GM10847 (cell line): Measurements from ENCODE around the gene SLC6A19.

Experiments used
- POLR2A ChIP-seq: IDR thresholded peaks from 2 replicates; pipeline ENCODE4 v1.6.1; 2011; ENCODE audit not compliant: insufficient read length; ENCODE audit errors: extremely low read depth

The SLC6A19 gene

DNA sequence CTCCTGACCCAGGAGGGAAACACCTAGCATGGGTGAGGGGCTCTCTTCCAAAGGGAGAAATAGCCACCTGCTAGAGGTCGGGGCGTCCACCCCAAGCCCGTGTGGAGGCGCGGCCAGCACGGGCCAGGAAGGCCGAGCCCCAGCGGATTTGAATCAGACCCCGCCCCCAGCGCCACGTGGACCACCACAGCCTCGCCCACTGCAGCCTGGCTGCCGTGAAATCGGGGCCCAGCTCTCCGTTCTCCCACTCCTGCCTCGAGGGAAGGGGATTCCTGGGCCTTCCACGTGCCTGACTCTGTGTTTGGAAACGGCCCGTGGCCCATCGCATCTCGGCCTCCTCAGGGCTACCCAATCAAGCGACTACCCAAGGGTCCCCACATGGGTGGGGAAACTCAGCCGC lies 55.4 kb downstream of the SLC6A19 start:
- no peak for TF ChIP-seq POLR2A

GRCh38 chr5:1257363-1257762 lies 56.0 kb downstream of the SLC6A19 start:
- TF ChIP-seq POLR2A, result no peak

DNA sequence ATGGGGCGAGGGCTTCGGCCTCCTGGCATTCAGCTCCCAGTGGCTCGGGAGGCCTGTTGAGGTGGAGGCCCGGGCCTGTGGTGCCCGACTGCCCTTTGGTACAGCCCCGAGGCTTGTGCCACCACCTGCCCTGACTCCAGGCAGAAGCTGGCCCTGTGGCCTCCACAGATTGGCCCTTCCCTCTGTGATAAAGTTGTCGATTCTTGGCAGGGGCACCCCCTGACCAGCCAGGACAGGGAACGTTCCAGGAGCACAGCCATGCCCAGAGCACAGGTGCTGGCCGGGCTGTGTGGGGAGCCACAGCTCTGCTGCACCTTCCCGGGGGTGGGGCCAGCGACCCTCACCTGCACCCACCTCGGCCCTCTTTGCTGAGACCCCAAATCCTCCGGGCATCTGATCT lies 56.4 kb downstream of the SLC6A19 start:
- no peak for TF ChIP-seq POLR2A

DNA sequence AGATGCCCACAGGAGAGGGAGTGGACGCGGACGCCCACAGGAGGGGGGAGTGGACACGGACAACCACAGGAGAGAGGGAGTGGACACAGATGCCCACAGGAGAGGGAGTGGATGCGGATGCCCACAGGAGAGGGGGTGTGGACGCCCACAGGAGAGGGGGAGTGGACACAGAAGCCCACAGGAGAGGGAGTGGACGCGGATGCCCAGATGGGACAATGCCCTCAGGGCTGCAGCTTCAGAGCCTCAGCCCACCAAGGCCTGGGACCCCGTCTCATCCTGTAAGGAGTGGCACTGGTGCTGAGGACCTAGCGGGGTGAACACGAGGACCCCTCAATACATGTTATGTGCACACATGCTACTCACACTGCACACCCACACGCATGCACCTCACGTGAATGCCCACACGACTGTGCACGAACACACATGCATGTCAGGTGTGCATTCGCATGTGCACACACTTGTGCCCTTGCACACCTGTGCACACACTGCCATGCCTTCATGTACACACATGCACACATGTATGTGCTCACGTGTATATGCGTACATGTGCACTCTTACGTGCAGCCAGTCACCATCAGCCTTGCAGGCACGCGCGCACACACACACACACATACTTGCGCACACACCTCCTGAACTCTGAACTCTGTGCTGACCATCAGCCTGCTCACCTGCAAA lies 58.5 kb downstream of the SLC6A19 start:
- TF ChIP-seq POLR2A, result no peak

GRCh38 chr5:1261643-1262042 lies 60.2 kb downstream of the SLC6A19 start:
- no peak for TF ChIP-seq POLR2A

GRCh38 chr5:1262381-1262780 lies 61.0 kb downstream of the SLC6A19 start:
- TF ChIP-seq POLR2A, result no peak

- TF ChIP-seq POLR2A, result no peak
These were observed 62.8 kb downstream of the SLC6A19 start for GRCh38 chr5:1264211-1264610.

DNA sequence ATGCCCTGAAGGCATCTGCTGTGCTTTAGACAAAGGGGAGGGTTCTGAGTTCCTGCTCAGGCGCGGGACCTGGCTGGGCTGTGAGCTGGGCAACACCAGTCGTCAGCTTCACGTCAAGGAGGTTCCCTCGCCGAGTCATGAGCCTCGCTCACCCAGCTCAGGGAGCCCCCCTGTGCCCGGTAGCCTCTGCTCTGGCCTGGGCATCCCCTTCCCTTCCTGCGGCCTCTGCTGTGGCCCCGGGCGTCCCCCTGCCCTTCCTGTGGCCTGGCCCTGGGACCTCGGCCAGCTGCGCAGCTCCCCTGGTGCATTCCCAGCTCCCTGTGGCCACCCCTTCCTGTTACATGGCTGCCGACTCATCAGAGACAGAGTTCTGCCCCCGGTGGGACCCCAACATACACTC lies 63.6 kb downstream of the SLC6A19 start:
- no peak for TF ChIP-seq POLR2A

DNA sequence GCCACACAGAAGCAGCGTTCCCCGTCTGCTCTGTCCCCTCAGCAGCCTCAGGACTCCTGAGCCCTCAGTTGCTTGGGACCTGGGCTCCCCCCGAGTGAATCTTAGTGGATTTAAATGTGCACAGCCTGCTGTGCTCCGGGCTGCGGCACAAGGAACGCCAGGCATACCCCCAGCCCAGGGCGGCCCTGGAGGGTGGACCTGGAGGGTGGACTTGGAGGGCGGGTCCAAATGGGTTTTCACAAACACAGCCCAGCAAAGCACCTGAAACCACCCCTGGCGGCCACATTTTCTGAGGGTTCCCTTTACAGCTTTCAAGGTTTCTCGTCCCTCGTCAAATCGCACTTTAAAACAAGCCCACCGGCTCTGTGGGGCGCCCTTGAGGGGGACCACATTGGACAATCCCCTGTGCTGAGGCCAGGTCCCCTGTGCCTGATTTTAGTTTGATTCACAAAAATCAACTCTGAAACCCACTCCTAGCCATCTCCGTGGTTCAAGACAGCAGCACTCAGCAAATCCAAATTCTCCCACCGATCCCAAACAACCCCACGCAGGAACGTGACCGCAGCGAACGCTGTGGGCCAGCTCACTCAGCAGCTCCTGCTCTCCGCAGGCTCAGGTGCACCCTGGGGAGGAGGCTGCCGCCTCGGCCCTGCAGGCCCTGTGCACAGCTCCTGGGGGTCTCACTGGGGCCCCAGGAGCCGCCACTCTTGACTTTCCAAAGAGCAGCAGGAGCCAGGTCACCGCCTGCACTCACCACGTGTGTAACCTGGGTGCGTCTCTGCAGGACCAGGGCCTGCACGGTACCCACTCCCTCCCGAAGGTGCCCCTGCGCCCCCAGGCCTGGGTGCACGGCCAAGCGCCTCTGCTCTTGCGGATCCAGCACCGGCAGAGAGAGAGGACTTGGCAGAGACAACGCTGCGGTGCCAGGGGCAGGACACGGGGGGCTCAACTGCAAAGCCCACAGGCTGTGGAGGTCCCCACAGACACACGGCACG lies 64.4 kb downstream of the SLC6A19 start:
- no peak for TF ChIP-seq POLR2A

DNA sequence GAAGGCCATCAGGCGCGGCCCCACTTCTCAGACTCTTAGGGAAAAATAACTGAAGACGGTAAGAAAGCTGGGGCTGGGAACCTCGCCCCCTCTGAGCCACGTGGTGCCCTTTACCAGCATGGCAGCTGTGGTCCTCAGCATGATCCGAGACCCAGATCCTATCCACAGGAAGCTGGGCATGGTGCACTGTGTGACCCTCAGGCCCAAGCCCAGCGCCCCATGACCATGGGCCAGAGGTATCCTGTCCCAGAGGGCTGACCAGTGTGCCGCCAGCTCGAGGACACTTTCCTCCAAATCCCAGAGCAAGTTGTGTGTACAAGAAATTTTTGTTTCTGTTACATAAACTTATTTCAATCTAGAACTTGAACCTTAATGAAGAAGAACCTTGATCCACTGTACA lies 65.4 kb downstream of the SLC6A19 start:
- TF ChIP-seq POLR2A, result no peak

- no peak for TF ChIP-seq POLR2A
These were observed 66.7 kb downstream of the SLC6A19 start for GRCh38 chr5:1268056-1268455.

- TF ChIP-seq POLR2A, result no peak
These were observed 67.3 kb downstream of the SLC6A19 start for GRCh38 chr5:1268666-1269065.

- no peak for TF ChIP-seq POLR2A
These were observed 69.0 kb downstream of the SLC6A19 start for GRCh38 chr5:1270426-1270825.

- TF ChIP-seq POLR2A, result no peak
These were observed 69.8 kb downstream of the SLC6A19 start for GRCh38 chr5:1270933-1271914.

DNA sequence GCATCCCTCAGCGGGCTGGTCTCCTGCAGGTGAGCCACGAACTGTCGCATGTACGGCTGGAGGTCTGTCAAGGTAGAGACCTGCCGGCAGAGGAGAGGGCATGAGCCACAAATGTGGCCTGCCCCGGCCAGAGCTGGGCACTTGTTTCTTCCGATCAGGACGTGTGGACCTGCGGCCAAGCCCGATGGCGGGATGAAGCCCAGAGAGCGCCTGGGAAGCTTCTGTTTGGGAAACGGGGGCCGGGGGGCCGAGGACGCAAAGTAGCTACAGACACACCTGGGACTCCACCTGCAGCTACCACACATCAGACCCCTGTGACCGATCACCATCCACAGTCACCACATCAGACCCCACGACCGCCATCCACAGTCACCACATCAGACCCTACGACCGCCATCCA lies 70.8 kb downstream of the SLC6A19 start:
- no peak for TF ChIP-seq POLR2A

GRCh38 chr5:1273745-1274144 lies 72.3 kb downstream of the SLC6A19 start:
- TF ChIP-seq POLR2A, result no peak

- no peak for TF ChIP-seq POLR2A
These were observed 73.1 kb downstream of the SLC6A19 start for GRCh38 chr5:1274471-1274870.
